Measurements from ENCODE around the gene LMBRD2.
"Not testable (repeated sequence)": the region's sequence is repeated elsewhere in the genome, so short reads cannot be mapped to it uniquely, and the experiment has no call there.

LMBRD2 gene

GRCh38 chr5:36151434-36152323 is at the start of gene LMBRD2, which contains the start of gene SKP2:
Gene LMBRD2 (minus strand): TSS chr5:36151887. CDS start chr5:36143349, 8,538 bp downstream.
Gene SKP2 (plus strand): TSS chr5:36152111. CDS start chr5:36152263, 152 bp downstream.
- FAIRE-seq, result peak; percentile 96

DNA sequence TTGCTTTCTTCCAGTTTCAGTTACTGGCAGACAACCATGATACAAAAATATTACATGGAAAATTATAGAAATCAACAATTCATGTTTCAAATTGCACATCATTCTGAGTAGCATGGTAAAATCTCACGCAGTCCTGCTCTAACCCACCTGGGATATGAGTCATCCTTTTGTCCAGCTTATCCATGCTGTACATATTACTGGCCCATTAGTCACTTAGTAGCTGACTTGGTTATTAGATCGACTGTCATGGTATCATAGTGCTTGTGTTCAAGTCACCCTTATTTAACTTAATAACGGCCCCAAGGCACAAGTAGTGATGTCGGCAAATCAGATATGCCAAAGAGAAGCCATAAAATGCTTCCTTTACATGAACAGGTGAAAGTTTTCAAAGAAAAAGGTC is 48.8 kb upstream of the LMBRD2 start:
- no peak for FAIRE-seq

- FAIRE-seq, result no peak
Measured at GRCh38 chr5:36199620-36200019, 47.9 kb upstream of the LMBRD2 start.

- not testable (repeated sequence) for FAIRE-seq
Measured at GRCh38 chr5:36198783-36199182, 47.1 kb upstream of the LMBRD2 start.

GRCh38 chr5:36198281-36198680 is 46.6 kb upstream of the LMBRD2 start:
- FAIRE-seq, result peak; percentile 89

DNA sequence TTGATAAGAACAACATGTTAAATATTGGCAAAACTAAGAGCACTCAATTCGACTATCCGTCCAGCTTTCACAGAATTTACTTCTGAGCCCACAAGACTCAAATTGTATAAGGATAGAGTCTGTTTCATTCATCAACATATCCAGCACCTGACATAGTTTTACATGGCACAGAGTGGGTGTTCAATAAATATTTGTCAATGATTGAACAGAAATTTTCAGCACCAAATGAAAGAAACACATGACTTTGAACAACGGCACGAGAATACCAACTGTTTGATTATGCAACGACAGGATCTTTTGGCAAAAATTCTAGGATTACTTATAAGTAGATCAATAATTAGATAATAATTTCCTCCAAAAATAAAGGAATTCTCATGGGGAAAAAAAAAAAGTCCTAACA is 42.1 kb upstream of the LMBRD2 start:
- no peak for FAIRE-seq

DNA sequence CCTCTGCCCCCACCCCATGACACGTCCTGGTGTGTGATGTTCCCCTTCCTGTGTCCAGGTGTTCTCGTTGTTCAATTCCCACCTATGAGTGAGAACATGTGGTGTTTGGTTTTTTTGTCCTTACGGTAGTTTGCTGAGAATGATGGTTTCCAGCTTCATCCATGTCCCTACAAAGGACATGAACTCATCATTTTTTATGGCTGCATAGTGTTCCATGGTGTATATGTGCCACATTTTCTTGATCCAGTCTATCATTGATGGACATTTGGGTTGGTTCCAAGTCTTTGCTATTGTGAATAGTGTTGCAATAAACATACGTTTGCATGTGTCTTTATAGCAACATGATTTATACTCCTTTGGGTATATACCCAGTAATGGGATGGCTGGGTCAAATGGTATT is 32.7 kb upstream of the LMBRD2 start:
- not testable (repeated sequence) for FAIRE-seq

- FAIRE-seq, result no peak
Measured at GRCh38 chr5:36181774-36182173, 30.1 kb upstream of the LMBRD2 start.

- no peak for FAIRE-seq
Measured at GRCh38 chr5:36180556-36181350, 29.1 kb upstream of the LMBRD2 start.

GRCh38 chr5:36179950-36180349 is 28.3 kb upstream of the LMBRD2 start:
- no peak for FAIRE-seq

GRCh38 chr5:36178524-36178890 is 26.8 kb upstream of the LMBRD2 start:
- FAIRE-seq, result no peak

- FAIRE-seq, result peak; percentile 94
Measured at GRCh38 chr5:36177715-36178523, 26.2 kb upstream of the LMBRD2 start.

DNA sequence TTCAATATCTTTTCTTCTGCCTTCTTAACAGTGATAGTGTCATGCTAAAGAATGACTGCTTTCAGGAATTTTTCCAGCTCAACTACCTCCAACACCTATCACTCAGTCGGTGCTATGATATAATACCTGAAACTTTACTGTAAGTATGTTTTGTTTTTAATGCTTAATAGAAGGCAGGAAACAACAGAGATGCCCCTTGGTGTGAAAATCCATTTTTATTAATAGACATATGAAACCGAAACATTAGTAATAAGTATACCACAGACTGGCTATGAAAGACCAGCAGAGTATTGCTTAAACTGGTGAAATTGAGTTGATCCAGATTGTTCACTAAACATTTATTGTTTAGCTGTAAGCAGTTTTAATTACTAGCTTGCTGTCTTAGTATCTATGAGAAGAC is 25.5 kb upstream of the LMBRD2 start:
- FAIRE-seq, result no peak

- no peak for FAIRE-seq
Measured at GRCh38 chr5:36175043-36175442, 23.4 kb upstream of the LMBRD2 start.

- no peak for FAIRE-seq
Measured at GRCh38 chr5:36174119-36174518, 22.4 kb upstream of the LMBRD2 start.

DNA sequence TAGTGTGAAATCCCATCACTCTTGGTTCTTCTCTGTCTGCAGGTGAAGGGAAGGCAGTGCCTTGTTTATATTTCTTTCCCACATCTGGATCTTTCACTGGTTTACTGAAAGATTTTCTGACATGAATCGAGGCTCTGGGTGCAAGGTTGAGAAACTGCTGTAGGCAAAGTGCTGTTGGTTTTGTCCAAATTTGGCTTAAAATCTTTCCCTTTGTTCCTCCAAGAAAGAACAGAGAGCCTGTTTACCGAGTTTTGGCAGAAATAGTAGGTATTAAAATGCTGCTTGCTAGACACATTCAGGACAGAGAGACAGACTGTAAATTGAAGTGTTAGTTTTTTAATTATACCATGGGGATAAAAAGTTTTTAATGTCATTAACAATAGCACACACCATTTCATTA is 21.7 kb upstream of the LMBRD2 start:
- no peak for FAIRE-seq

- FAIRE-seq, result no peak
Measured at GRCh38 chr5:36172599-36172998, 20.9 kb upstream of the LMBRD2 start.

GRCh38 chr5:36170832-36171424 is 19.2 kb upstream of the LMBRD2 start:
- no peak for FAIRE-seq

GRCh38 chr5:36168737-36169136 is 17.1 kb upstream of the LMBRD2 start:
- no peak for FAIRE-seq

- no peak for FAIRE-seq
Measured at GRCh38 chr5:36164461-36164860, 12.8 kb upstream of the LMBRD2 start.

GRCh38 chr5:36162810-36163486 is 11.3 kb upstream of the LMBRD2 start:
- FAIRE-seq, result no peak

GRCh38 chr5:36161361-36161760 is 9.7 kb upstream of the LMBRD2 start:
- no peak for FAIRE-seq

Measured in A204.1 (cell line).